ENCODE results near the gene PHGDH.
A peak's percentile ranks its signal among the peaks of the same experiment; 100 is the strongest.

Gene PHGDH

DNA sequence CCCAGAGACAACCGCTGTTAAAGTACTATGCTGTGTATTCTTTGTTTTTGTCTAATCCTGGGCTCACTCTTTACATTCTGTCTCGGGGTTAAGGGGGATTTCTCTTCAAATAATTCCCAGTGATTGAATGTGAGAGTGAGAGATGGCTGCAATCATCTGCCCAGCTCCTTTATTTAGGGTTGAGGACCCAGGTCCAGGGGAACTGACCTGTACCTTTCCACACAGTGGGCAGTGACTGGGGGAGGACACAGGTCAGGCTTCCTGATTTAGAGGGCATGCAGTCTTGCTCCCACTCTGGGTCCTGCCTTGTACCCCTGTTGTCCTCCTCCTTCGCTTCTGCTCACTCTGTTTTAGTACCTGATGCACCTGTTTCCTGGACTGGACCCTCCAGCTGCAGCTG is 22.0 kb downstream of the PHGDH start:
- DNase-seq: no peak

DNA sequence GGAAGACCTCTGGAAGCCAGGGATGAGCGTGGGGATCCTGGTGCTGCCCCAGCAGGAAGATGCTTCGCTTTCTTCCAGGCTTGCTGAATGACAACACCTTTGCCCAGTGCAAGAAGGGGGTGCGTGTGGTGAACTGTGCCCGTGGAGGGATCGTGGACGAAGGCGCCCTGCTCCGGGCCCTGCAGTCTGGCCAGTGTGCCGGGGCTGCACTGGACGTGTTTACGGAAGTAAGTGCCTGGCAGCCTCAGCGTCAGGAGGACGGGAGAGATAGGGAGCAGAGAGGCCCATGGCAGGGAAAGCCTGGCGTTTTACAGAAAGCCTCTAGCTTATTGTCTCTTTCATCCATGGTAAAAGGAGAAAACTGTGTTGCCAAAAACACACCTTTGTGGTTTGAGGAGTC is 23.5 kb downstream of the PHGDH start:
- no peak for DNase-seq

- DNase-seq: no peak
These were observed 24.9 kb downstream of the PHGDH start for GRCh38 chr1:119736649-119737039.

DNA sequence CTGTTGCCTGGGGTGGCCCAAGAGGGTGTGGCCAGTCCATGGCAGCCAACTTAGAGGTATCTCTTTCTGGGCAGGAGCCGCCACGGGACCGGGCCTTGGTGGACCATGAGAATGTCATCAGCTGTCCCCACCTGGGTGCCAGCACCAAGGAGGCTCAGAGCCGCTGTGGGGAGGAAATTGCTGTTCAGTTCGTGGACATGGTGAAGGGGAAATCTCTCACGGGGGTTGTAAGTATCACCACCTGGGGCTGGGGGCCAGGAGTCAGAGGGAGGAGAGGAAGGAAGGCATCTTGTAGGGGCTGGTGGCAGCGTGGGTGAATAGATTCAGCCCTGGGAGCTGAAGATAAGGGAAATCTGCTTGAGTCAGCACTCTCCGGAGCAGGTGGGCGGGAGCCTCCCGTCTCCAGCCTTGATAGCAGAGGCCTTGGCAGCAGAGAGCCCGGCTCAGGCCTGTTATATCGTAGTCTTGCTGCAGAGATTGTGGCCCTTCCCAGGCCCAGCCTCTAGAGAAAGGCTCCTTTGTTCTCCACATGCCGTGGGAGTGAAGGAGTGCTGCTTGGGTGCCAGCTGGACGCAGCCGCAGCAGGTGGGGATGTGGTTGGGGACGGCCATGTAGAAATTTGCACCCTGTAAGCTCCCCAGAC is 25.4 kb downstream of the PHGDH start:
- no peak for DNase-seq

DNA sequence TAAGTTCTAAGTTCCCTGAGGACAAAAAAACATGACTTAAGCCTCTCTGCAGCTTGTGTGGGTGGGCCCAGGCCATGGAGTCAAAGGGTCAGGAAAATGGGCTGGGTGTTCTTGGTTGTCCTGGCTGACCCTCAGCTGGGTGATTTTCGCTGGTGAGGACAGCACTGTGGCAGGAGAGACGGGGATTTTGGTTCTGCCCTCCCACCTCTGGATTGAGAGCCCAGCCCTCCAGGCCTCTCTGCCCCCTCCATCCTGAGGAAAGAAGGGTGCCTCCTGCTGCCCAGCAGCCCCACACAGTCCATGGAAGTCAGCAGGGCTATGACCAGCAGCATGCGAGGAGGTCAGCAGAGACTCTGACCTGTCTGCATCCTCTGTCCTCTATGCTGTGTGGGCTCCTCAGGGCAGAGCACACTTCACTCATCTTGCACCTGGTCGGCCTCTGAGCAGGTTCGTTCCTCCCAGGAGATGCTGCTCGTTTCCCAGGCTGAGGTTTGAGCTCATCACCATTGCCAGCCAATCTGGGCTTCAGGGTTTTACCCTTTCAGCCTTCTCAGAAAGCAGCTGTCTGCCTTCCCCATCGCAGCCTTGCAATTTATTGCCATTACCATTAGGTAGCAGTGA is 26.5 kb downstream of the PHGDH start:
- DNase-seq: no peak

- no peak for DNase-seq
These were observed 27.4 kb downstream of the PHGDH start for GRCh38 chr1:119739150-119739549.

GRCh38 chr1:119740261-119740660 is 28.5 kb downstream of the PHGDH start:
- DNase-seq: no peak

GRCh38 chr1:119740896-119741780 is 29.4 kb downstream of the PHGDH start:
- DNase-seq: no peak

- DNase-seq: no peak
These were observed 30.5 kb downstream of the PHGDH start for GRCh38 chr1:119742202-119742601.

- no peak for DNase-seq
These were observed 30.9 kb downstream of the PHGDH start for GRCh38 chr1:119742677-119743076.

DNA sequence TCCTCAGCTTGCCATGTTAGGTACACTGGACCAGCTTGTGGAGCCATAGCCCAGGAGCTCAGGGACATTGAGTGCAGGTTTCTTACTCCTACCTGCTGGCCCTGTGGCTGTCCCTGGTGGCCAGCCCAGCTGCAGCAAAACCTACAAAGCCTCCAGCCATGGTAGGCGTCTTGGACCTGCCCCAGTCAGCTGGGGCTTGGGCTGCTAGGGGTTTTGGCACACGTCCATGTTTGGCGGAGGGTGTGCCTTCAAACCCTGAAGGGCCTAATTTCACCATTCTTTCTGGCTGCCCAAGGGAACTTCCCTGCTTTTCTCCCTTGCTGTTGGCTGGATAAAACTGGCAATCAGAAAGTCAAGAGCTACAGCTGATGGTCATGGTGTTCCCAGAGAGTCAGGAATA is 31.6 kb downstream of the PHGDH start:
- no peak for DNase-seq

GRCh38 chr1:119743776-119744597 is 32.3 kb downstream of the PHGDH start:
- DNase-seq: peak; percentile 80

DNA sequence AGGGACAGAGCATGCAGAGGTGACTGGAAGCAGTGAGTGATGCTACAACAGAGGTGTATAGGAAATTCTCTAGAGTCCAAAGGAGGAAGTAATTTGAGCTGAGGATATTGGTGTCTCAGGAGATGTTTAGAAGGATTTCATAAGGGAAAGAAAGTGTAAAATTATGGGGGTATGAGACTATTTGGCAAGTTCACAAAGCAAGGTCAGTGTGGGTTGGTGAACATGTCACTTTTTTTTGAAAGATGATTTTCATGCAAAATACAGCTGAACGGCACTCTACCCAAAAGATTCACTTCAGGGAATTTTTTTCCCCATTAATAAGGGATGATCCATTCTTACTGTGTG is 32.8 kb downstream of the PHGDH start:
- no peak for DNase-seq

DNA sequence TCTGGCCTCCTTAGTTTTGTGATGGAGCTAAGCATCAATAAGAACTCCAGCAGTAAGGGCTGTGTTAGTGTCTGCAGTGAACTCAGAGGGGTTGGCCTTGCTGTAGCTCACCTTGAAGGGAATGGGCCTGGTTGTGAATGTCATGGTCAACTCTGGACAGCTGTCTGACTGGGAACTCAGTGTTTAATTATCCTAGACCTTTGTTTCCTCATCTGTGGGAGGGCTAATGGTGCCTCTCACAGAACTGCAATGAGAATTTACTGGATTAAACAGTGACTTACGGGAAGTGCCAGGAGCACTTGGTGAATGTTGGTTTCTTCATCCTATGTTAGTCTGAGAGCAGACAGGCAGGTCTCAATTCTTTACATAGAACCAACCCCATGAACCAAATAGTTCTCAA is 33.3 kb downstream of the PHGDH start:
- DNase-seq: no peak

DNA sequence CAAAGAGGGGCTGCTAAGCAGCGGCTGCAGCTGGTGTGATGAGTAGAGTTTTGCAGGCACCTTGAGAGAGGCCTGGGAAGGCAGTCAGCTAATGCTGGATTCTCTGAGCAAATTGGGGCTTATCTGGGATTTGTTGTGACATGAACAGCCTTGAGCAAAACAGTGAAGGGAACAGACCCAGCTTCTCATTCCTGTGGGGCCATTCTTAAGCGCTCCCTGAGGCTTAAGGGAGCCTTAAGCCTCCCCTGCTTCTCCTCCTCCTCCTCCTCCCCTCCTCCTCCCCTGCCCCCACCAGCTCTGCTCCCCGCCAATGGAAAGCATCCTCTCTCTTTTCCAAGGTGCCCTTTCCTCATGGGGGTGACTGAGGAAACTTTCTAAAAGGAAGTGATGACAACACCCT is 35.7 kb downstream of the PHGDH start:
- no peak for DNase-seq

DNA sequence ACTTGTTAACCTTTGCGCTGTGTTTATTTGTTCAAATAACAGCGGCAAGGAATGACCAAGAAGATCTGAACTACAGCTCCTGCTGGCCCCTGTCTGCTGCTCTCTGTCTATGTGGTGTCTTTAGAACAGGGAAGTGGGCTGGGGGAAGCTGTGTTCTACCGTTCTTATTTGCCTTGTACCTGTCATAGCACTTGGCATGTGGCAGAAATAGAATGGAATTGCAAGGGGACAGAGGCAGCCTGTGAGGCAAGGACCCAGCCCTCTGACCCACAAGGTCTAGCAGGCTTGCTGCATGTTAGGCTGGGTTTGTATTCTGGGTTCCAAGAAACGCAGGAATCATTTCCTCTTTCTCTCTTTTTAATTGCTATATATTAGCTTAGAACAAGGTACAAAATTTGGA is 36.3 kb downstream of the PHGDH start:
- DNase-seq: no peak

DNA sequence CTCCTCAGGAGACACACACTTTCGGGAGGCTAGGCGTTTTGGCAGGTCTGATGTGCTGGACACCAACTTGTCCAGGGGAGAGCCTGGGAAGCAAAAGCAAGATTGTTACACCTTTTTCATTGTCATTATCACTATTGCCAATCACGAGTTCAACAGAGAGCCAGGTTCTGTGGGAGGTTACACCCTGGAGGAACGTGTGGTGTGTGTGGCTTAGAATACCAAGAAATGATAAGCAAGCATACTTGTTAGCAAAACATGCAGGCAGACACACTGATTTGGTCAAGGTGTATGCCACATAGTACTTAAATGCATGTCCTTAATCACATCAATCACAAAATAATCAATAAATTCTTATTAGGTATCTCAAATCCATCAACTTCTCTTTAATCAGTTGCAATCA is 40.9 kb downstream of the PHGDH start:
- no peak for DNase-seq

DNA sequence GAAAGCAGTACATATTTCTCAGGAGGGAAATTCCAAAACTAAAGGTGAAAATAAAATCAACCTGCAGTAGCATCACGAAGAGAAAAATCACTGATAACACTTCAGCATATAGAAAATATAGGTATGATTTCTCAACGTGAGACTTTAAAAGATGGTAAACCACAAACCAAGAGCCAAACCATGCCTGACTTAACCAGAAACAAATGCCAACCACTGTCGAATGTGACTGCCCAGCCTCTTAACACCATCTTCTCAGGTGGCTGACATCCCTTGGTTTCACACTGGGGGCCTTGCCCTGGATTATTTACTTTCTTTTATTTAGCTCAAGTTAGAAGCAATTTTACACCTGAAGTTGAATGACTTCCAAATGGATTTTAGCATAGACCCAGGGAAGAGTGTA is 46.9 kb downstream of the PHGDH start:
- no peak for DNase-seq

DNA sequence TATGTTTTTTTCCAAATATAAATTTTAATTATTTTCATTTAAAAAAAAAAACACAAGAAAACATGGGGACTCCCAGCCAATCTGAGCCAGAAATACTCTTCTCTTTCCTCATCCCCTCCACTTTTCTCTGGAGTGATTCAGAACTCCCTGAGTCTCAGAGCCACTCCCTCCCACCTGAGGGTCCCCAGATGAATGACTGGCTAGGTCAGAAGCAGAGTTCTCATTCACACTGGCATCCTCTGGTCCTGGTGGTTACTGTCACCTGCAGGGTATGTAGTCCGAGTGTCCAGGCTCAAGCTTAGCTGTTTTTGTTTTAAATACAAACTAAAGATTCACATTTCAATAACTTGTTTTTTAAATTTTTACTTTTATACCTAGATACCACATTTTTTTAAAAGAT is 50.7 kb downstream of the PHGDH start:
- no peak for DNase-seq

DNA sequence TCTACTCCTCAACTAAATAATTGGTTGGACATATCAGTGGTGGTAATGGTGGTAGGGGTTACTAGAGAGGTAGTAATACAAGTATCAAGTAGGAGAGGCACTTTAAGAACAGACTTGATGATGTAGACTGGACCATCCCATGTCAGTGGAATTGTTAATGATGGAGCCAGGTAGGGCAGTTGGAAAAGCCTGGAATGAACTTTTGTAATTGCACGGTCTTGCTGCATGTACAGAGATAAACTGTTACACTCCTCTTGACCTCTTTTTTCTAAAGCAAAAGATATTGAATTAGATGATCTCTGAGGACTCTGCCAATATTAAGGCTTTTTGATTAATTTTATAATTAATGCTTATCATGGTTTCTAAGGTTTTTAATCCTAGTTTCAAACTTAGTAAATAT is 51.2 kb downstream of the PHGDH start:
- DNase-seq: no peak

DNA sequence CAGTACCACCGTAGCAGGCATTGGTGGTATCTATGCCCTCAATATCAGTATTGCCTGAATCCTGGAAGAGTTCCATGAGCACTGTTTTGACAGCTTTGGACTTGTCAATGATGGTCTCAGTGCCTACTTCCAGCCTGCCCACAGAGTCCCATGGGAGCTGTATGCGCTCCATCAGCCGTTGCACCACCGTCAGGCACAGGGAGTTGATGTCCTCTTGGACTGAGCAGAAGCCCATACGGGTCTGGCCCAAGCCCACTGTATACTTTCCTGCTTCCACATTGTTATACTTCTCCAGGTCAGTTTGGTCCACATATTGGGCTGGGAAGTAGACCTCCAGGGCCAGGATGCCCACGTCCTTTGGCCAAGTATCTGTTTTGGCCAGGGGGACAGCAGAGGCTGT is 52.5 kb downstream of the PHGDH start:
- no peak for DNase-seq

- no peak for DNase-seq
These were observed 54.6 kb downstream of the PHGDH start for GRCh38 chr1:119766374-119766794.

GRCh38 chr1:119767486-119767885 is 55.8 kb downstream of the PHGDH start:
- no peak for DNase-seq

All from NCI-H1694 (cell line).